Activated CD4-positive, alpha-beta memory T cell treated with anti-CD3 and anti-CD28 coated beads, Interleukin-2, amount 10 ng/mL, durations not matched to agents 7 days and 5 days (primary cell): ENCODE data around the gene L3MBTL1. TPM values are rescaled to one million over a fixed set of nuclear protein-coding genes. Genes with fewer than 3 reads are reported as not detected.

Source experiments
- CTCF ChIA-PET: fragments of 350-600 bp; sonication (Branson Sonifier 250); formaldehyde crosslinking; loops from one replicate; lab custom pipeline; 2021; ENCODE audit warnings: antibody characterized with exemption, inconsistent platforms; lab: Charles Lee
- POLR2A ChIA-PET: fragments of 350-600 bp; sonication (Branson Sonifier 250); formaldehyde crosslinking; loops from one replicate; lab custom pipeline; 2021; ENCODE audit warnings: antibody characterized with exemption; lab: Charles Lee
- DNase-seq: peaks from one replicate; pipeline ENCODE4 v3.0.0-alpha.2; 2020
- H3K27ac Mint-ChIP-seq: one replicate; pipeline ENCODE4 v1.8.0; 2021; ENCODE audit warnings: mild to moderate bottlenecking, mixed read lengths
- H3K27me3 Mint-ChIP-seq: one replicate; pipeline ENCODE4 v1.8.0; 2021; ENCODE audit warnings: mixed read lengths
- H3K36me3 Mint-ChIP-seq: one replicate; pipeline ENCODE4 v1.8.0; 2021; ENCODE audit warnings: low read depth, mixed read lengths
- H3K4me1 Mint-ChIP-seq: one replicate; pipeline ENCODE4 v1.8.0; 2021; ENCODE audit warnings: mixed read lengths
- H3K4me3 Mint-ChIP-seq: one replicate; pipeline ENCODE4 v1.8.0; 2021; ENCODE audit warnings: mild to moderate bottlenecking, mixed read lengths
- H3K9me3 Mint-ChIP-seq: one replicate; pipeline ENCODE4 v1.8.0; 2021; ENCODE audit warnings: mixed read lengths
- total RNA-seq, 2 experiments: library from RNA; stranded (reverse); gene quantifications; one replicate each; pipeline ENCODE4 v1.2.3, GENCODE V29; 2021

L3MBTL1 gene
- total RNA-seq, 2 experiments from 2014 or later = 7.3 to 7.4 TPM

DNA sequence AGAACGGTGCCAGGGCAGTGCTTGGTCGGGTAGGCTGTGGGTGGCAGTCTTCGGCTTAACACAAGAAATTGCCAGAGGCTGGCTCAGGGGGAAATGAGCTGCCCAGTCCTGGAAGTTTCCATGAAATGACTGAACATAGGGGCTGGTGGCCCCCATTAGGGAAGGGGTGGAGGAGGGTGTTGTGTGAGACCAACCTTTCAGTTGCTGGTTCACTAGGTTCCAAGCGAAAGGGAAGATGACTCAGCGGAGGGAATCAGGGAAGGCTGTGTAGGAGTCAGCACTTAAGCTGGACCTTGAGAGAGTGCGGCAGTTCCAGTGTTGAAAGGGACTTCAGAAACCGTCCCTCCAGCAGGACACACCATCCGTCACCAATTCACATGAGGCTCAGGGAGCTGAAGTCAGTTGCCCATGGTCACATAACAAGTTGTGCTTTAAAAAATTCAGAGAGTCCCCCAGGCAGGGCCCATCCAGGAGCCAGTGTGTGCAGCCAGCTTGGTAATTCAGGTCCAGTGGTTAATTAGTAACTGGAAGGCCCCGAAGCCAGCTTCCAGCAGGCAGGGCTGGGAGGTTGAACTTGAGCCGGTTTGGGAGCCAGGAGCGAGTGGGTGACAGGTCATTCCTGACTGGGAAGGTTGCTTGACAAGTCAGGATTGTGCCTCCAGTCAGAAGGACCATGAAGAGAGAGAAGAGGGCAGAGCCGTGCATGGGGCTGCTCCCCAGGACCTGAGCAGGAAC, 51.1 kb downstream of the L3MBTL1 start, which contains the start of gene SGK2:
Gene SGK2, plus strand, starts transcription at position 616 of the 735 bp plus-strand sequence. CDS start 7,469 bp downstream, outside the sequence.
- Mint-ChIP-seq H3K27me3 (no peaks in the 10 kb centered on the region), H3K4me3 (no peak within 1 kb of the TSS)
- POLR2A ChIA-PET = no interaction called here

DNA sequence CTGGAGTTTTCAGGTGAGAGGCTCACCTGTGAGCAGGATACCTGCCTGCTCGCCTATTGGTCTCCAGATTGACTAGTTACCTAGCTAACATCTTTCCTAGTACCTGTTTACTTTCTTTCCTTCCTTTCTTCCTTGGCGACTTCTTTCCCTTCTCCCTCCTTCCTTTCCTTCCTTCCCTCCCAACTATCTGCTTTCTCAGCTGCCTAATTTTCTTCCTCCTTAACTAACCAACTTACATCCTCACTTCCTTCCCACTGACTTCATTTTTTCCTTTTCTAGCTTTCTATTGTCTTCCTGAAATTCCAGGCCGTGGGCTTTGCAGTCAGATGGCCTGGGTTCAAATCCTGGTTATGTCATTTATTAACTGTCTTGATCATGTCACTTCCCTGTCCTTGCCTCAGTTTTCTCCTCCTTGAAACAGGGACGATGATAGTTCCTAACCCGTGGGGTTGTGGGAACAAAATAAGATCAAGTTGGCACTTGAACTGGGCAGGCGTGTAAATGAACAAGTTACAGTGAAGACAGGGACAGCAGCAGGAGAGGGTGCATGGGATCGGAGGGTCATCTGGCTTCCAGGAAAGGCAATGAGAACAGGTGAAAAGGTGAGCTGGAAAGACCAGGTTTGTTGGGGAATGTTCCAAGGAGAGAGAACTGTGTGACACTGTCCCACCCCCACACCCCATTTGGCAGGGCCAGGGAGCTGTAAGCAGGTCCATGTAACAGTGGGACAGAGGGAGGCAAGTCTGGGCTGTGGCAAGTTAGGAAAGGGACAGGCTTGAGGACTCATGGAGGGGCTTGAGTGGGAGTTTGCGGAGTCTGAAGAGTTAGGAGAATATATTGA, 51.9 kb downstream of the L3MBTL1 start:
- ChIA-PET CTCF (interaction anchor here (1.4 to 1.8 kb wide), 2 partner anchors 19 to 21 kb away, joined by 4 to 5 read pairs; no protein-coding TSS in a partner anchor), POLR2A (no interaction called here)
- Mint-ChIP-seq H3K4me3 (no peak overlapping the region), H3K36me3 (no peaks in the 10 kb centered on the region), H3K27me3 (no peaks in the 10 kb centered on the region), H3K27ac (no peak overlapping the region), H3K4me1 (no peaks in the 10 kb centered on the region), H3K9me3 (no peaks in the 10 kb centered on the region)
- no peak for DNase-seq

More for the DNA sequence above, 51.1 kb downstream of the L3MBTL1 start, which contains the start of gene SGK2:
- no peaks in the 10 kb centered on the region for H3K4me1 Mint-ChIP-seq
- no peak for DNase-seq
- CTCF ChIA-PET = interaction anchor here (1.4 to 1.9 kb wide), 2 partner anchors 18 to 20 kb away, joined by 5 read pairs; no protein-coding TSS in a partner anchor
- H3K27ac Mint-ChIP-seq = no peak within 1 kb of the TSS
- no peaks in the 10 kb centered on the region for H3K9me3 Mint-ChIP-seq
- no peaks in the 10 kb centered on the region for H3K36me3 Mint-ChIP-seq

DNA sequence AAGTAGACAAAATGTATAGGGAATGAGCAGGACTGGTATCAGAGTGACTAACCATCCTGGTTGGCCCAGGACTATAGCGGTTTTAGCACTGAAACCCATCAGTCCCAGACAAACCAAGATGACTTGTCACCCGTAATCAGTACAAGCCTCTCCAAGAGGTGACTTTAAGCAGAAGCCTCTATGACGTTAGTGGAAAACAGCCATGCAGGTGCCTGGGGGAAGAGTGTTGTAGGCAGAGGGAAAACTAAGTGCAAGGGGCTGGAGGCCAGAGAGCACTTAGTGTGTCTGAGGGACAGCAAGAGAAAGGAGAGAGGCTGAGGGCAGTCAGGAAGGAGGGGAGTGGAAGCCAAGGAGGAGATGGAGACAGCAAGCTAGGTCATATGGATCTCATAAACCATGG, 53.5 kb downstream of the L3MBTL1 start:
- CTCF ChIA-PET = interaction anchor here (1.8 kb wide), 1 partner anchor 22 kb away, joined by 4 read pairs; no protein-coding TSS in a partner anchor
- H3K4me1 Mint-ChIP-seq = no peaks in the 10 kb centered on the region
- POLR2A ChIA-PET = no interaction called here
- no peak for DNase-seq
- no peaks in the 10 kb centered on the region for H3K27me3 Mint-ChIP-seq
- no peak overlapping the region for H3K4me3 Mint-ChIP-seq
- H3K27ac Mint-ChIP-seq = no peak overlapping the region
- no peaks in the 10 kb centered on the region for H3K9me3 Mint-ChIP-seq
- H3K36me3 Mint-ChIP-seq = no peaks in the 10 kb centered on the region

DNA sequence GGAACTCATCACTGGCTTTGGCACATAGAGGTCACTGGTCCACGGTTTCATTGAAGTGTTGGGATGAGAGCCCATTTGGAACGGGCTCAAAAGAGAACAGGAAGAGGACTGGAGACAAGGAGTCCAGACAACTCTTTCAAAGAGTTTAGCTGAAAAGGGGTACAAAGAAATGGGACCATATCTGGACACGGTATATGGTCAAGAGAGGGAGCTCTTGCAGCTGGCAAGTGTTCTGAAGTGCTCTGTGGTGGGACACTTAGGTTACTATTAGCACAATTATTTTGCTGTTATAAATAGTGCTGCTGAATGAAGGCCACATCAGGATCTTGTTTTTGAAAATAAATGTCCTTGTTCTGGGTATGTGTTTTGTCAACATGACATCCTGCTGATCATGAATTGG, 55.9 kb downstream of the L3MBTL1 start:
- H3K9me3 Mint-ChIP-seq = no peaks in the 10 kb centered on the region
- H3K4me1 Mint-ChIP-seq = no peaks in the 10 kb centered on the region
- no peak overlapping the region for H3K4me3 Mint-ChIP-seq
- POLR2A ChIA-PET = no interaction called here
- H3K36me3 Mint-ChIP-seq = no peaks in the 10 kb centered on the region
- H3K27me3 Mint-ChIP-seq = no peaks in the 10 kb centered on the region
- DNase-seq = no peak
- H3K27ac Mint-ChIP-seq = no peak overlapping the region
- CTCF ChIA-PET = no interaction called here

DNA sequence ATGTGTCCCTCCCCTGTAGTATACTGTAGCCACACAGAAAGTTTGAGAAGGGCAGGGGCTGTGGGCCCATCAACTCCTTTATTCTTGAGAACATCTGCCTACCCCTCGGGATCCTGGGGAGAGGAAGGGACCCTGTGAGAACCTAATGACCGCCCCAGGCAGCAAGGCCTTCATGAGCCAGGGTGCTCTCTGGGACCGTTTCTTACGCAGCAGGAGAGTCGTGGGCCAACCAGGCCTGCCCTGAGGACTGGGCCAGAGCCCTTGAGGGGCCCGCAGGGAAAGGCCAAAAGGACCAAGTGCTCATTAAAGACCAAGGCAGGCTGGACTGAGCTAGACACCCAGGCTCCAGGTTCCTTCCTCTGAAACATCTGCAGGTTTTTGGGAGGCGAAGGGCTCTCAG, 56.5 kb downstream of the L3MBTL1 start:
- Mint-ChIP-seq H3K36me3 (no peaks in the 10 kb centered on the region), H3K4me3 (no peak overlapping the region), H3K27me3 (no peaks in the 10 kb centered on the region), H3K4me1 (no peaks in the 10 kb centered on the region), H3K9me3 (no peaks in the 10 kb centered on the region), H3K27ac (no peak overlapping the region)
- ChIA-PET POLR2A (no interaction called here), CTCF (no interaction called here)
- DNase-seq = no peak

DNA sequence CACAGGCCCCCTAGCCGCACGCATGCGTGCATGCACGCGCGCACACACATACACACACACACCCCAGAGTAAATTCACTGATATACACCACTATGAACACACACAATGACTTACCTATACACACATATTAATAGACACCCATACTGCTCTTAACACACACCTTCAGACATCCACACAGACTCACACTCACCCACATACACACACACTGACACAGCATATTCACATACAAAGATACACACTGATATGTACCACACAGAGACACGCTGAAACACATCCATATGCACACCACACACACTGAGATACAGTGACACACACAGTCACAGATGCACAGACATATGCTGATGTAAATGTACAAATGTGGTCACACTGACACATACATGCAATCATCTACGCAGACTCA, 57.0 kb downstream of the L3MBTL1 start:
- DNase-seq = no peak
- Mint-ChIP-seq H3K27me3 (no peaks in the 10 kb centered on the region), H3K4me3 (no peak overlapping the region), H3K36me3 (no peaks in the 10 kb centered on the region), H3K27ac (no peak overlapping the region), H3K9me3 (no peaks in the 10 kb centered on the region), H3K4me1 (no peaks in the 10 kb centered on the region)
- ChIA-PET CTCF (no interaction called here), POLR2A (no interaction called here)

DNA sequence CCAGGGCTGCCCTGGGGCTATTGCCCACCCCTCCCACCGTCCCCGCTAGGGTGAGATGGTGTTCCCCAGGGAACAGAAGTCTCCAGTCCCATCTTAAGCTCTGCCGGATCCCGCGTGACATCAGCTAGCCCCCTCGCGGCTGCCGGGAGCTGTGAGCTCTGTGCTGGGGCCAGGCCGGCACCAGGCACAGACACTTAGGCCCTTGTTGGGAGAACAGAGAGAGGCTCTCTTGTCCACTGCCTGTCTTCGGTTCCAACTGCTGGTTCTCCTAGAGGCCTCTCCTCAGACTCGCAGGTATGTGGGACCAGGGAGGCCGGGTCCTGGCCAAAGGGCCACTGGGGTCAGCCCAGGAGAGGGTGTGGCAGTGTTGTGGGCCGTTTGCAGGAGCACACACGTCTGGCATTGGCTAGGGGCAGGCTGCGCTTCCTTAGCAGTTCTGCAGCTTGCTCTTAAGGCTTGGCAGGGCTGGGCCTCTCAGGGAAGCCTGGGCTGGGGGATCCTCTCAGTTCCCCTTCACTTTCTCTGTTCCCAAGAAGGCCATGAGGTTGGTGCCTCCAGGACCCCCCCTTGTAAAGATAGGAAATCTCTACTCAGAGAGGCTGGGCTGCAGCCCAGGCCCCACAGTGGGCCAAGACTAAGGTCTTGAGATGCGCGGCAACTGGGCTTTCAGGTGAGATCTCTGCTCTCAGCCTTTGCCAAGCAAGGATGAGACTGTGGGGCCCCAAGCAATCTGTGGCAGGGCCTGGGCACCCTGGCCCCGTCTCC, 57.7 kb downstream of the L3MBTL1 start:
- CTCF ChIA-PET = no interaction called here
- Mint-ChIP-seq H3K27me3 (no peaks in the 10 kb centered on the region), H3K36me3 (no peaks in the 10 kb centered on the region), H3K4me1 (no peaks in the 10 kb centered on the region), H3K9me3 (no peaks in the 10 kb centered on the region), H3K27ac (no peak overlapping the region), H3K4me3 (no peak overlapping the region)
- no peak for DNase-seq
- POLR2A ChIA-PET = no interaction called here

DNA sequence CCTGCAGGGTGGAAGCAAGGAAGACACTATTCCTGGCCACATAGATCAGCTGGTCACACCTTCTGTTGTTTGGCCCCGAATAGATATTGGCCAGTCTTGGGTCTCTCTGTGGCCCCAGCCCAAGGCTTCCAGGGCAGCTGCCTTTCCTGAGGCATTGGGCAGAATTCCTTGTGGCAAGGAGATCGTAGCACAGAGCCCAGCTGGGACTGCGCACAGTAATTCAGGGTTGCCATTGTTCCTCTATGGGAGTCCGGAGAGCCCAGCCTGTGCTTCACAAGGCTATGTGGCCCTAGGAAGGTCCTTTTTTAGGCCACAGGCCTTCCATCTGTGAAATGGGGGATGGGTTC, 58.2 kb downstream of the L3MBTL1 start:
- CTCF ChIA-PET = no interaction called here
- POLR2A ChIA-PET = no interaction called here
- H3K27me3 Mint-ChIP-seq = no peaks in the 10 kb centered on the region
- H3K4me1 Mint-ChIP-seq = no peaks in the 10 kb centered on the region
- H3K9me3 Mint-ChIP-seq = no peaks in the 10 kb centered on the region
- H3K4me3 Mint-ChIP-seq = no peak overlapping the region
- no peaks in the 10 kb centered on the region for H3K36me3 Mint-ChIP-seq
- no peak for DNase-seq
- no peak overlapping the region for H3K27ac Mint-ChIP-seq

DNA sequence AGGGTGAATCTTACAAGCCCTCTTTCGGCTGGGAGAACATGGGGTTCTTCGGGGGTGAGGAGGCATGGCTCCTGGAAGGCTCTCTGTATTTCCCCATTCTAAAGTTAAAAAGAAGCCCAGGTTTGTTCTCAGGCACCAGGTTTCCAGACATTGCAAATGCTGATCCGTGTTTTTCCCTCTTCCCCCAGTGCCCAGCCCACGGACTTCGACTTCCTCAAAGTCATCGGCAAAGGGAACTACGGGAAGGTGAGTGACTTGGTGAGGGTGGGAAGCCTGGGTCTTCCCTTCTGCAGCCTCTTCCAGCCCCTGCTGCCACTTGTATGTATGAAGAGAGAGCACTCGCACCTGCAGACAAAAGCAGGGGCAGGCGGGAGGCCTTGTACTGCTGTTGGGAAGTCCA, 60.0 kb downstream of the L3MBTL1 start:
- ChIA-PET CTCF (no interaction called here), POLR2A (no interaction called here)
- DNase-seq = no peak
- no peaks in the 10 kb centered on the region for H3K9me3 Mint-ChIP-seq
- no peaks in the 10 kb centered on the region for H3K27me3 Mint-ChIP-seq
- H3K4me3 Mint-ChIP-seq = no peak overlapping the region
- H3K4me1 Mint-ChIP-seq = no peaks in the 10 kb centered on the region
- no peak overlapping the region for H3K27ac Mint-ChIP-seq
- no peaks in the 10 kb centered on the region for H3K36me3 Mint-ChIP-seq

DNA sequence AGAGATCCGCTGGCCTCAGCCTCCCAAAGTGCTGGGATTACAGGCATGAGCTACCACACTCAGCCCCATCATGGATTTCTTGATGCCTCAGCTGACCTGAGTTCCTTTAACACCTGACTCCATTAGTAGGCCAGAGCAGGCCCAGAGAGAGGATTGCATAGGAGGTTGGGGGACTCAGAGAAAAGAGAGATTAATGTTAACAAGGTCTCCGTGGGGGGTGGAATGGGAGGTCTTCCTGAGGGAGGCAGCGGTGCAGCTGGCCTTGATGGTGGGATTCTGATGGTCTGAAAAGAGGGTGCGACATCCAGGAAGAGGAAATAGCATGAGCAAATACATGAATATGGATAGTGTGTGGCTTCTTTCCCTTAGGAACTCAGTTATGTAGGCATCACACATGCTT, 61.2 kb downstream of the L3MBTL1 start:
- CTCF ChIA-PET = interaction anchor here (2.7 kb wide), 1 partner anchor 30 kb away, joined by 8 read pairs; no protein-coding TSS in a partner anchor
- Mint-ChIP-seq H3K9me3 (no peaks in the 10 kb centered on the region), H3K27ac (no peak overlapping the region), H3K4me1 (no peaks in the 10 kb centered on the region), H3K4me3 (no peak overlapping the region), H3K36me3 (no peaks in the 10 kb centered on the region), H3K27me3 (no peaks in the 10 kb centered on the region)
- no peak for DNase-seq
- POLR2A ChIA-PET = no interaction called here

DNA sequence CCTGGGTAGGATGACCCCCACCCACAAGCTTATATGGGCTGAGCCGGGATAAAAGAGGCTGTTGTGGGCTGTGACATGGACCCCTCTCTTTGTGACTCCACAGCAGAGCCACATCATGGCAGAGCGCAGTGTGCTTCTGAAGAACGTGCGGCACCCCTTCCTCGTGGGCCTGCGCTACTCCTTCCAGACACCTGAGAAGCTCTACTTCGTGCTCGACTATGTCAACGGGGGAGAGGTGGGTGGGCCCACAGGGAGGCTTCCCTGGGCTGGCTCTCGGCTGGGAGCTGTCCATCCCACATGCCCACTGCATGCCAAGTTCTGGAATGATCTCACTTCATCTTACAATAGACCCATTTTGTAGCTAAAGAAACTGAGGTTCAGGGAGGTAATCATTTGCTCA, 61.8 kb downstream of the L3MBTL1 start:
- no peak overlapping the region for H3K27ac Mint-ChIP-seq
- no peaks in the 10 kb centered on the region for H3K4me1 Mint-ChIP-seq
- H3K36me3 Mint-ChIP-seq = no peaks in the 10 kb centered on the region
- no peaks in the 10 kb centered on the region for H3K27me3 Mint-ChIP-seq
- DNase-seq = no peak
- H3K9me3 Mint-ChIP-seq = no peaks in the 10 kb centered on the region
- CTCF ChIA-PET = interaction anchor here (2.7 kb wide), 1 partner anchor 31 kb away, joined by 8 read pairs; no protein-coding TSS in a partner anchor
- H3K4me3 Mint-ChIP-seq = no peak overlapping the region
- POLR2A ChIA-PET = no interaction called here

DNA sequence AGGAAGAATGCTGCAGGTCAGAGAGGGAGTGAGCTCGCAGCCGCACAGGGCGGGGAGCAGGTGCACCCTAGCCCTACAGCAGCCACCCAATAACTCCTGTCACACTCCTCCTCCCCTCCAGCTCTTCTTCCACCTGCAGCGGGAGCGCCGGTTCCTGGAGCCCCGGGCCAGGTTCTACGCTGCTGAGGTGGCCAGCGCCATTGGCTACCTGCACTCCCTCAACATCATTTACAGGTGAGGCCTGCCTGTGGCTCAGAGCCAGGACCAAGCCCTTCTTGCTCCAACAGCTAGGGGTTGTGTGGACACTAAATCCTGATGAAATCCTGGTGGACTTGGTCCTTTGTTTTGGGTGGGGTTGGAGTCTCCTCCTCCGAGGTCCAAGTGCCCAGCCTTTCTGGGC, 63.0 kb downstream of the L3MBTL1 start:
- Mint-ChIP-seq H3K27ac (no peak overlapping the region), H3K4me1 (no peaks in the 10 kb centered on the region), H3K4me3 (no peak overlapping the region), H3K36me3 (no peaks in the 10 kb centered on the region), H3K27me3 (no peaks in the 10 kb centered on the region), H3K9me3 (no peaks in the 10 kb centered on the region)
- DNase-seq = no peak
- ChIA-PET CTCF (interaction anchor here (2.7 kb wide), 1 partner anchor 32 kb away, joined by 8 read pairs; no protein-coding TSS in a partner anchor), POLR2A (no interaction called here)

DNA sequence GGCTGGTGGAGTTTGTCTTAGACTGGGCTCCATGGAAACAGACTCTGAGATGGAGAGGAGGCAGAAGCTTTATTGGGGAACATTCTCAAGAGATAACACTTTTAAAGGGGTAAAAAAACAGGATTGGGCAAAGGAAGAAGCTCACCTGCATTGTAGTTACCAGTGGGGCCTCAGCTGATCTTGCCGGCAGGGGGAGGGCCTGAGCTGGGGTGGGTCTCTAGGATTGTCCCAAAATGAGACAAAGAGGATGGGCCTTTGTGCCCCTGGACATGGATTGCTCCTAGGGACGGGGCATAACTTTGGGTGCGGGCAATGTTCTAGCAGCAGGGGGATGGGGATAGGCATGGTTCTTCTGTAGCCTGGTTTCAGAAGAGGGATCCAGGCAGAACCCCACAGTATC, 63.8 kb downstream of the L3MBTL1 start:
- Mint-ChIP-seq H3K36me3 (no peaks in the 10 kb centered on the region), H3K27me3 (no peaks in the 10 kb centered on the region), H3K9me3 (no peaks in the 10 kb centered on the region), H3K4me3 (no peak overlapping the region), H3K27ac (no peak overlapping the region), H3K4me1 (no peaks in the 10 kb centered on the region)
- no peak for DNase-seq
- ChIA-PET POLR2A (no interaction called here), CTCF (no interaction called here)
